Heart right ventricle (tissue), 16 donors: Measurements from ENCODE around the gene DLAT. TPM values are rescaled to one million over a fixed set of nuclear protein-coding genes. Genes with fewer than 3 reads are reported as not detected.
A peak's percentile ranks its signal among the peaks of the same experiment; 100 is the strongest.
"Not testable (repeated sequence)": the region's sequence is repeated elsewhere in the genome, so short reads cannot be mapped to it uniquely, and the experiment has no call there.

Source experiments
- ATAC-seq, 8 donors: fragments of 200-7000 bp; cut with Tn5 transposase; one replicate each; pipeline ENCODE4 v1.9.1; 2020; ENCODE audit warnings: mild to moderate bottlenecking in 8 of 8, moderate library complexity in 8 of 8, moderate number of reproducible peaks in 1 of 8
- DNase-seq, 2 donors: peaks; one replicate each; pipeline ENCODE4 v3.0.0-alpha.2; 2020
- H3K27ac ChIP-seq, 10 donors: fragments of 200-600 bp; sonication (generic) in 2 of 10; one replicate each; pipeline versions ENCODE4 v1.5.0 to v1.8.0; 2020 to 2022; ENCODE audit warnings: mild to moderate bottlenecking in 3 of 10
- H3K27me3 ChIP-seq, 7 donors: fragments of 200-600 bp; one replicate each; pipeline ENCODE4 v1.8.0; 2021 to 2022; ENCODE audit warnings: mild to moderate bottlenecking in 2 of 7
- H3K36me3 ChIP-seq, 9 donors: fragments of 200-600 bp; sonication (generic) in 1 of 9; one replicate each; pipeline versions ENCODE4 v1.5.0 to v1.8.0; 2020 to 2022; ENCODE audit warnings: mild to moderate bottlenecking in 2 of 9
- H3K4me1 ChIP-seq, 9 donors: fragments of 200-600 bp; sonication (generic) in 1 of 9; one replicate each; pipeline versions ENCODE4 v1.5.0 to v1.8.0; 2020 to 2022; ENCODE audit warnings: mild to moderate bottlenecking in 4 of 9
- H3K4me3 ChIP-seq, 10 donors: fragments of 200-600 bp; sonication (generic) in 2 of 10; one replicate each; pipeline versions ENCODE4 v1.5.0 to v1.8.0; 2020 to 2022; ENCODE audit warnings: mild to moderate bottlenecking in 7 of 10, moderate library complexity in 2 of 10
- H3K9me3 ChIP-seq, 11 donors: fragments of 200-600 bp in 10 of 11; sonication (generic) in 2 of 11; one replicate each; pipeline versions ENCODE4 v1.5.0 to v1.8.0; 2013 to 2022; ENCODE audit warnings: mild to moderate bottlenecking in 2 of 11, control low read depth in 1 of 11, moderate library complexity in 1 of 11
- WGBS, 2 donors: extraction: QIAGEN DNeasy Blood & Tissue Kit; methylation state at CpG; one replicate each; pipeline ENCODE4 v1.1.7; 2013; ENCODE audit warnings: inconsistent platforms in 1 of 2; 5-methylcytosine and 5-hydroxymethylcytosine counted together
- intact Hi-C, 10 donors: fragments of 100-400 bp; cut with DNase I; formaldehyde crosslinking; loops; one replicate each; pipeline versions ENCODE4 v1.11.1 to v1.14.2; 2022
- polyA plus RNA-seq, 2 donors: library from polyadenylated mRNA; stranded (reverse); fragments of 200-250 nt; gene quantifications; one replicate each; pipeline ENCODE4 v1.2.3, GENCODE V29; 2013
- total RNA-seq, 10 donors: library from RNA; stranded (reverse); fragmentation: NEBNext Ultra II Directional in 3 of 10; extraction: Animal tissue kit (Norgen Biotek cat#: 25700) in 3 of 10; gene quantifications; one replicate each; pipeline versions ENCODE4 v1.2.1 to v1.2.4, GENCODE V29; 2021 to 2023
- TF ChIP-seq, protein P1 (sequence below), 9 donors: fragments of 200-600 bp; sonication (generic) in 2 of 9; IDR thresholded peaks; one replicate each; pipeline versions ENCODE4 v1.5.0 to v1.8.0; 2021 to 2022; ENCODE audit warnings: antibody characterized with exemption in 9 of 9, mild to moderate bottlenecking in 5 of 9, moderate library complexity in 1 of 9
- donor health status: Arrhythmogenic right ventricular cardiomyopathy.
- donor health status: ischemic (EF 13 %, LVEDD 7.1; RV severe dilation, severe dysfunction).
- donor health status: healthy with polysubstance abuse.
- donor health status: DM: no; HTN: yes; CAD: no.
- donor health status: DM: no; HTN: no; CAD: no.
- donor health status: ischemic (EF 25% LVEDD 6.9; RV normal size, moderate dysfunction).
- donor health status: ischemic (EF 25% LVEDD 5.7; RV mildly dilated, moderate dysfunction).
- donor health status: healthy.
- donor health status: DM: yes; HTN: yes; CAD: no.
- donor health status: Ischemic cardiomyopathy.
- donor health status: ischemic (EF 35%, LVEDD 5.7; RV mildly dilated, moderate dysfunction).
- donor health status: nonischemic (EF 11% LVEDD 7.7; RV severe dilation, severe dysfunction).
- donor health status: DM: yes; HTN: yes; CAD: no.
- donor health status: PGD.
- donor health status: ischemic (EF 29% LVEDD 5.4; RV normal size, mild dysfunction).
- donor health status: nonischemic (EF 23%, LVEDD 6.1; RV moderate dilation, normal function).

Gene DLAT
- total and polyA plus RNA-seq, 12 donors, result 27.4 to 191 (median 170) TPM

DNA sequence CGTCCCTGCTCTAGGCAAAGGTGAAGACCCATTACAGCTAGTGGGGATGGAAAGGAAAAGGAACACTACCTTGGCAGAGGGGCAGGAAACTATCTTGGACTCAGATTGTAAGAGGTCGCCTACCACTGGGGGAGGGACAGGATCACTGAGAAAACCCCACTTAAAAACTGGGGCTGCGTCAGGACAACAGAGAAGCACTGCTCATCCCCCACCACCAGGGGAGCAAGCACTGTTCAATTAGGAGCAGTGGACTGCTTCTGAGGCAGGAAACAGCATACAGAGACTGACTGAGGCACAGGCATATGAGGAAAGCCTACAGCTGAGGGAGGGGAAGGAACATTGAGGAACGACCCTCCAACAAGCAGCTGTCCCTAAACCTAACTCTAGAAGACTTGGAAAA is 20.8 kb upstream of the DLAT start:
- Histone ChIP-seq H3K4me1 (peaks cover 0 to 9% (median 0%) of the 10 kb centered on the region in 9 donors), H3K27ac (peak overlapping the region in 2 of 10 donors; percentile 19 to 22), H3K4me3 (no peak overlapping the region), H3K27me3 (no peaks in the 10 kb centered on the region), H3K9me3 (no peaks in the 10 kb centered on the region), H3K36me3 (peaks cover 0 to 50% (median 4%) of the 10 kb centered on the region in 9 donors)
- 60 to 62% methylated on average over 4 of the region's 4 CpGs for WGBS, 2 donors
- DNase-seq (no peak), ATAC-seq (peak in 4 of 8 donors; percentile 19 to 58 (median 36))
- intact Hi-C loops, result no loop called here
- TF ChIP-seq, protein P1, sequence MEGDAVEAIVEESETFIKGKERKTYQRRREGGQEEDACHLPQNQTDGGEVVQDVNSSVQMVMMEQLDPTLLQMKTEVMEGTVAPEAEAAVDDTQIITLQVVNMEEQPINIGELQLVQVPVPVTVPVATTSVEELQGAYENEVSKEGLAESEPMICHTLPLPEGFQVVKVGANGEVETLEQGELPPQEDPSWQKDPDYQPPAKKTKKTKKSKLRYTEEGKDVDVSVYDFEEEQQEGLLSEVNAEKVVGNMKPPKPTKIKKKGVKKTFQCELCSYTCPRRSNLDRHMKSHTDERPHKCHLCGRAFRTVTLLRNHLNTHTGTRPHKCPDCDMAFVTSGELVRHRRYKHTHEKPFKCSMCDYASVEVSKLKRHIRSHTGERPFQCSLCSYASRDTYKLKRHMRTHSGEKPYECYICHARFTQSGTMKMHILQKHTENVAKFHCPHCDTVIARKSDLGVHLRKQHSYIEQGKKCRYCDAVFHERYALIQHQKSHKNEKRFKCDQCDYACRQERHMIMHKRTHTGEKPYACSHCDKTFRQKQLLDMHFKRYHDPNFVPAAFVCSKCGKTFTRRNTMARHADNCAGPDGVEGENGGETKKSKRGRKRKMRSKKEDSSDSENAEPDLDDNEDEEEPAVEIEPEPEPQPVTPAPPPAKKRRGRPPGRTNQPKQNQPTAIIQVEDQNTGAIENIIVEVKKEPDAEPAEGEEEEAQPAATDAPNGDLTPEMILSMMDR (IDR thresholded peaks at IDR 0.05), result peak in 7 of 9 donors; percentile 24 to 47 (median 42)

DNA sequence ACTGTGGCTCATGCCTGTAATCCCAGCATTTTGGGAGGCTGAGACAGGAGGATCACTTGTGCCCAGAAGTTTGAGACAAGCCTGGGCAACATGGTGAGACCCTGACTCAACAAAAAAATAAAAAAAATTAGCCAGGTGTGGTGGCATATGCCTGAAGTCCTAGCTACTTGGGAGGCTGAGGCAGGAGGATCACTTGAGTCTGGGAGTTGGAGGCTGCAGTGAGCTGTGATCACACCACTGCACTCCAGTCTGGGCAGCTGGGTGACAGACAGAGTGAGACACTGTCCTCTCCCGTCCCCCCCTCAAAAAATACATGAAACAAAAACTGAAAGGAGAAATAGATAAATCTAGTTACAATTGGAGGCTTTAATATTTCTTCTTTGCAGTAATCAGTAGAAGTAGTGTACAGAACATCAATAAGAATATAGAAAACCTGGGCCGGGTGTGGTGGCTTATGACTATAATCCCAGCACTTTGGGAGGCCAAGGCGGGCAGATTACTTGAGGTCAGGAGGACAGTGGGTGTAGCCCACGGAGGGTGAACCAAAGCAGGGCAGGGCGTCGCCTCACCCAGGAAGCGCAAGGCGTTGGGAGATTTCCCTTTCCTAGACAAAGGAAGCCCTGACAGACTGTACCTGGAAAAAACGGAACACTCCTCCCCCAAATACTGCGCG is 19.6 kb upstream of the DLAT start:
- intact Hi-C loops, result no loop called here
- peaks cover 0 to 9% (median 0%) of the 10 kb centered on the region in 9 donors for H3K4me1 ChIP-seq
- ATAC-seq (peak in 1 of 8 donors; percentile 19), DNase-seq (no peak)
- H3K27ac ChIP-seq, result no peak overlapping the region
- TF ChIP-seq, protein P1 (IDR thresholded peaks at IDR 0.05), result no peak
- peaks cover 0 to 39% (median 0%) of the 10 kb centered on the region in 9 donors for H3K36me3 ChIP-seq
- peaks cover 0 to 8% (median 0%) of the 10 kb centered on the region in 11 donors for H3K9me3 ChIP-seq
- WGBS, 2 donors, result 89 to 92% methylated on average over 11 of the region's 11 CpGs
- no peaks in the 10 kb centered on the region for H3K27me3 ChIP-seq
- no peak overlapping the region for H3K4me3 ChIP-seq

DNA sequence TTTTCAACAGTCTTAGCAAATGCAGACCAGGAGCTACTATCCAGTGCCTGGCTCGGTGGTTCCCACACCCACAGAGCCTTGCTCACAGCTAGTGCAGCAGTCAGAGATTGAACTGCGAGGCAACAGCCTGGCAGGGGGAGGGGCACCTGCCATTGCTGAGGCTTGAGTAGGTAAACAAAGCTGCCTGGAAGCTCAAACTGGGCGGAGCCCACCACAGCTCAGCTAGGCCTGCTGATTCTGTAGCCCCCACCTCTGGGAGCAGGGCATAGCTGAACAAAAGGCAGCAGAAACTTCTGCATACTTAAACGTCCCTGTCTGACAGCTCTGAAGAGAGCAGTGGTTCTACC is 19.1 kb upstream of the DLAT start:
- ATAC-seq, intact Hi-C loops, DNase-seq, H3K4me1 ChIP-seq, H3K27me3 ChIP-seq, H3K4me3 ChIP-seq, H3K27ac ChIP-seq: not testable (repeated sequence)
- 81 to 85% methylated on average over 4 of the region's 4 CpGs for WGBS, 2 donors
- Histone ChIP-seq H3K9me3 (peaks cover 0 to 10% (median 0%) of the 10 kb centered on the region in 11 donors), H3K36me3 (peaks cover 0 to 33% (median 0%) of the 10 kb centered on the region in 9 donors)

DNA sequence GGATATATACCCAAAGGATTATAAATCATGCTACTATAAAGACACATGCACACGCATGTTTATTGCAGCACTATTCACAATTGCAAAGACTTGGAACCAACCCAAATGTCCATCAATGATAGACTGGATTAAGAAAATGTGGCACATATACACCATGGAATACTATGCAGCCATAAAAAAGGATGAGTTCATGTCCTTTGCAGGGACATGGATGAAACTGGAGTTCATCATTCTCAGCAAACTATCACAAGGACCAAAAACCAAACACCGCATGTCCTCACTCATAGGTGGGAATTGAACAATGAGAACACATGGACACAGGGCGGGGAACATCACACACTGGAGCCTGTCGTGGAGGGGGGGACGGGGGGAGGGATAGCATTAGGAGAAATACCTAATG is 13.8 kb upstream of the DLAT start:
- DNase-seq, intact Hi-C loops, H3K36me3 ChIP-seq, ATAC-seq, H3K4me3 ChIP-seq, H3K27me3 ChIP-seq, H3K27ac ChIP-seq: not testable (repeated sequence)
- 91% methylated on average over 5 of the region's 5 CpGs for WGBS, 2 donors
- H3K9me3 ChIP-seq, result peaks cover 0 to 13% (median 0%) of the 10 kb centered on the region in 11 donors
- H3K4me1 ChIP-seq, result peaks cover 0 to 15% (median 5%) of the 10 kb centered on the region in 9 donors

DNA sequence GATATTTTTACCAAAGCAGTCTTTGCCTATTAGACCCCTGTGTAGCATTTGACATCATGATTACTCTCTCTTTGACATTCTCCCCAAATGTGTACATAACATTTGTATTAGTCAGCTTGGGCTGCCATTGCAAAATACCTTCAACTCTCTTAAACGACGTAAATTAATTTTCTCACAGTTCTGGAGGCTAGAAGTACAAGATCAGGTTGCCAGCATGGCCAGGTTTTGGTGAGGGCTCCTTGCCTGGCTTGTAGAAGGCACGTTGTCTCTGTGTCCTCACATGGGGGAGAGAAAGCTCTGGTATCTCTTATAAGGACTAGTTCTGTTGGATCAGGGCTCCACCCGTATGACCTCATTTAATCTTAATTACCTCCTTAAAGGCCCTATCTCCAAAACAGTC is 12.3 kb upstream of the DLAT start:
- TF ChIP-seq, protein P1 (IDR thresholded peaks at IDR 0.05), result no peak
- ATAC-seq (no peak), DNase-seq (no peak)
- Histone ChIP-seq H3K36me3 (peaks cover 0 to 8% (median 0%) of the 10 kb centered on the region in 9 donors), H3K27ac (peak overlapping the region in 1 of 10 donors; percentile 39), H3K9me3 (peaks cover 0 to 13% (median 0%) of the 10 kb centered on the region in 11 donors), H3K27me3 (no peaks in the 10 kb centered on the region), H3K4me3 (no peak overlapping the region), H3K4me1 (peaks cover 0 to 29% (median 19%) of the 10 kb centered on the region in 9 donors)
- intact Hi-C loops, result no loop called here
- WGBS, 2 donors, result 58% methylated on average over 4 of the region's 4 CpGs
